ENCODE results near the gene DMD.

DMD gene

DNA sequence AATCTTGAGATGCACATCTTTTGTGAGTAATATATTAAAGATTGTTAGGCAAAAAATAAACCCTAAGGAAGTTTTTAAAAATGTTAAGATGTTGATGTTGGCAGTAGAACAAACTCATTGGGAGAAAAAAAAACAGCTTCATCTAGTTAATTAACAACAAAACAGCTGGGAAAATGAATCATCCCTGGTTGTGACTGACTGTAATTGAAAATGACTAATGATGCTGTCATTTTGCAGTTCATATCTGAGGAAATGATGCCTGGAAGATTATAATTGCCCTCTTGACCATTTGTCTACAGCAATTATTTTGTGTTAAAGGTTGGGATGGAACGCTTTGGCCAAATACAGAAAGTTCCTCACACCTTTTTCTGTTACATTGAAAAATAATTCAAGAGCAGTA, 1379.1 kb downstream of the DMD start:
- no peak for DNase-seq

DNA sequence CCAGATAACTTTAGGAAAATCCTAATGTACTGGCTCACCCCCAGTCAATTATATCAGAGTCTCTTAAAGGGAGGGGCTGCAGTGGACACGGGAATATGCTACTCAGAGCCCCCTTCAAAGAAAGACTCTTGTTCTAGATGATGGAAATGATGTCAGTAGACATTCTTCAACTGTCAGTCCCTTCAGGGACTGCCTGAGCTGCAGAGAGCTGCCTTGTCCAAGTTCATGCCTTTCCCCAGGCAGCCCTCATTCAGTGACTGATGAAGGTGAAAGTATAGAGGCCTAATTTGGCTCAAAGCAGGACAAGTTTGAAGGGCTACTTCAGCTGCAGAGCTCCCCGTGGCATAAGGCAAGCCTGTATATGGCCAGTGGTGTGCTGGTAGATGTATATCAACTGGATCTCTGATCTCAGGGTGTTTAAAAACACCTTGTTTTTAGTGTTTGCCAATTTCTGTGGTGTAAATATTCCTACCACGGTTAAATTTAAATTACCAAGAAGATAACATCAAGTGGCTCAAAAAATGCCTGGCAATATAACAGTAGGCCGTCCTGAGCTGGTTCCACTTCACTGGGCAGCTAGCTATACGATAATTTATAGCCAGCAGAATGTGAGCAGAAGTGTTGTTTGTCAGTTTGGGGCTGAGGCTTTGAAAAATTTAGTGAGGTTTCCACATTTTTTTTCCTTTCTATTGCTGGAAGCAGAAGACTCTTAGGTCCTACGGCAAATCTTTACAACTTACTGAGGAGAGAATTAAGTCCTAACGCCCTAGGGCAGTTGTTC, 1390.7 kb downstream of the DMD start:
- DNase-seq: no peak

DNA sequence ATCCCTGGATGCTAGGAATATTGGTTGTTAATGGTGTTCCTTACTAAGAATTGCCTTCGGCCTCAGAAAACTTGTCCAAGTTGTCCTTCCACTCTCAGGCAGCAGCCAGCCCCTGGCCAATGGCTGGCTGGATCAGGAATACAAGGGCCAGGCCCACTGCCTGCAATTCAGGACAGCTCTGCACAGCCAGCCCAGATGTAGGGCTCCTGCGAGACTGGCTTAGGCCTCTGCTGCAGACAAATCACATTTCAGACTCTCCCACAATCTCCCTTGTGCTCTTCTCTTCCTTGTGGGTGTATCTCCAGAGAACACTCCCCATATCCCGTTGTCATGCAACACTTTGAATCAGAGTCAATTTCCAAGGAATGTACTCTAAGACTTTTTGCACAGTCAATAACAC, 1391.9 kb downstream of the DMD start:
- no peak for DNase-seq

DNA sequence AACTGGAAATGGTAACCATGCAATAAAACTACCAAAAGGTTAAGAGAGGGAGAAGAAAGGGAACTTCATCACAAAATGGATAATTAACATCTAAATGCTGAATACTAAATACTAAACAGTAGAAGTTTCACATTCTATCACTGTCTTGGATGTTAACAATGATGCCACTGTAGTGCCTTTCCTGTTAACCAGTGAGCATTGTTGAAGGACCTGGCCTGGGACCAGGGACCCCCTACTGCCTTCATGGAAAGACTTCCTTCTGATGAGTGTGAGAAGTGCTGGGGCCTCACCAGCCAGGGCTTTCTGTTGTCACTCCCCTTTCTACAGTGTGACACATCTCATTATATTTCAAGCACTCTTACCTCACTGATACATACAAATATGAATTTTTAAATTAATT, 1400.2 kb downstream of the DMD start:
- DNase-seq: no peak

DNA sequence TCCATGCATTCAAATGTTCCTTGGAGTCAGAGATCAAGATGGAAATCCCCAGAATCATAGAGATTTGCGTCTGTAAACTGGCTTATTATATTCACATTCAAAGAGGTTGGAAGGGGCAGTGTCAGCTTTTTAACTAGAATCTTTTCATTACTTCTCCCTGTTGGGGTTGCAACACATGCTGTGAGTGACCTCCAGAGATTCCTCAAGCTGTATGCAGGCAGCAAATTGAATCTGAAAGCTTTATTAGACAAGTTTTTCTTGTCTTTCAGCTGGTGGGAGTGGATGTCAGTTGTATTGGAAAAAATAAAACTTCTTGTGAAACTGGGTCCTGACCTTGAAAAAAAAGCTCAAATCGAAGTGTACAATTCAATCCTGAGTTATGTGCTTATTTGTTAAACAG, 1403.0 kb downstream of the DMD start:
- no peak for DNase-seq

DNA sequence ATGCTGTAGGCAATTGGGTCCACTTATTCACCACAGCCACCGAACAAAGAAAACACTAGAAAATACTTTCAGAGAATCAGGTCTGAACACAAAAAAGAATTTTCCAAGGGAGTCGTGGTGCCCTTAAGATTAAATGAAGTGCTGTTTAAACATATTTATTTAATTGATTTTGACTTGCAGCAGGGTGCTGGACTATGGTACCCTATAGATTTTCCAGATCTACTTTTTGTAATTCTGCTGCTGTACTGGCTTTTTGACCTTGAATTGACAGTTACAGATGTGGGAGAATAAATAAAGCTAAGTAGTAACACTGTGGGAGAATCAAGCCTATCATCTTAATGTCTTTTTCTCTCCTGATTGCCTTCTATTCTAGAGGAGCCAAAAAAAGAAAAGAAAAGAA, 1404.2 kb downstream of the DMD start:
- no peak for DNase-seq

DNA sequence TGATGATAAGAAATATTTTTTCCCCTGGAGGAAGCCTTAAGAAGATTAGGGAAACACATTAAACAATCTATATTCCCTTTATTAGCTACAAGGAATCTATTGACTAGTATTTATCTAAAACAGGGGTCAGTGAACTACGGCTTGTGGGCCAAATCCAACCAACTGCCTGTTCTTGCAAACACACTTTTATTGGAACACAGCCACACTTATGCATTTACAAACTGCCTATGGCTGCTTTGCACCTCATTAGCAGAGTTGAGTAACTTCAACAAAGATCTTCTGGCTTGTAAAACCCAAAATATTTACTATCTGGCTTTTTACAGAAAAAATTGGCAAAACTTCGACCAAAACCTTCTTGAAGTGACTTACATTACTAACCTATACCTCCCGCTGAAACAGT, 1405.6 kb downstream of the DMD start:
- no peak for DNase-seq

DNA sequence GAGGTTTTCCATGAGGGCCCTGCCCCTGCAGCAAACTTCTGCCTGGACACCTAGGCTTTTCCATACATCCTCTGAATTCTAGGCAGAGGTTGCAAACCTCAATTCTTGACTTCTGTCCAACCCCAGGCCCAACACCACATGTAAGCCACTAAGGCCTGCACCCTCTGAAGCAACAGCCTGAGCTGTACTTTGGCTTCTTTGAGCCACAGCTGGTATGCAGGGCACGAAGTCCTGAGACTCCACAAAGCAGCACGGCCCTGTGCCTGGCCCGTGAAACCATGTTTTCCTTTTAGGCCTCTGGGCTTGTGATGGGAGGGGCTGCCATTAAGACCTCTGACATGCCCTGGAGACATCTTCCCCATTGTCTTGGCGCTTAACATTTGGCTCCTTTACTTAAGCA, 1411.1 kb downstream of the DMD start:
- no peak for DNase-seq

DNA sequence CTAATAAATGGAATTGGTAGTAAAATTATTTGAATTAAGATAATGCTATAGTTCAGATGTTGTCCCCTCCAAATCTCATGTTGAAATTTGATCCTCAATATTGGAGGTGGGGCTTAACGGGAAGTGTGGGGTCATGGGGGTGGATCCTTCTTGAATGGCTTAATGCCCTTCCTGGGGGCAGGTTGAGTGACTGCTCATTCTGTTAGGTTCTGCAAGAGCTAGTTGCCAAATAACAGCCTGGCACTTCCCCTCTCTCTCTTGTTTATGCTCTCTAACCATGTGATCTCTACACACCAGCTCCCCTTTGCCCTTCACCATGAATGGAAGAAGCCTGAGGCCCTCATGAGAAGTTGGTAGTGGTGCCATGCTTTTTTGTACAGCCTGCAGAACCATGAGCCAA, 1414.7 kb downstream of the DMD start:
- no peak for DNase-seq

DNA sequence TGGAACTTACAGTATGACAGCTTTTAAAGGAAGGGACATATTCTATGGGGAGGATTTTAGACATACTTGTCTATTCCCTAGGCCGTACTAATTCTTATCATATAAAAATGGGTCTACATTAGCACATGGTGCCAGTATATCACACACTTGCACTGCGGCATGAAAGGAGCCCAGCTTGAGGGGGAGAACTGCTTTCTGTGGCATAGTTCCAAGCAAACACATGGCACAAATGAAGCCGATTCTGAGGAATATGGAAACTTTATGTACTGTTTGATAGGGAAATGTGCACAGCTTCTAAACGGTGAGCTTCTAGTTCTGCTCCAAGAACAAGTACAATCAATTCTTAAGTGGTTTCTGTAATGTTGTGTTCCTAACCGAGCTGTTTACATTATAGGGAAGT, 1463.9 kb downstream of the DMD start:
- no peak for DNase-seq

DNA sequence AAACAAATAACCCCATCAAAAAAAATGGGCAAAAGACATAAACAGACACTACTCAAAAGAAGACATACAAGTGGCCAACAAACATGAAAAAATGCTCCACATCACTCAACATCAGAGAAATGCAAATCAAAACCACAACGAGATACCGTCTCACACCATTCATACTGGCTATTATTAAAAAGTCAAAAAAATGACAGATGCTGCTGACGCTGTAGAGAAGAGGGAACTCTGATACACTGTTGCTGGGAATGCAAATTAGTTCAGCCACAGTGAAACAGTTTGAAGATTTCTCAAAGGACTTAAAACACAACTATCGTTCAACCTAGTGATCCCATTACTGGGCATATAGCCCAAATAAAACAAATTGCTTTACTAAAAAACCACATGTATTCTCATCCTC, 1468.3 kb downstream of the DMD start:
- DNase-seq: no peak

DNA sequence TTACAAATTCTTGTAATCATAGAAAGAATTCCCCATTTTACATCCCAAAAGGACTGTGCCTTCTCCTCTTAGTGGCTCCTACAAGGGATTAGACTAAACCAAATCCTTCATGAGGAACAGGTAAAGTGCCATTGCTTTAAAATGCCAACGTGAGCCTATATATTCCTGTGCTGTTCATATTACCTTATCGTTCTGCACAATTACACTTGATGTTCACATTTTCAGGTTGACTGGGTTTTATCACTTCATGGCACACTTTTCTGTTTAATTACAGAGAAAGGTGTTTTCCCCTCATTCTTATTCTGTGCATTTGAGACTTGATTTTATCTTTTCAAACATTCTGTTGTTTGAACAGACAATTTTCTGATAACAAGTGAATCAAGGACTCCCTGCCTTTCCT, 1493.9 kb downstream of the DMD start:
- DNase-seq: no peak

DNA sequence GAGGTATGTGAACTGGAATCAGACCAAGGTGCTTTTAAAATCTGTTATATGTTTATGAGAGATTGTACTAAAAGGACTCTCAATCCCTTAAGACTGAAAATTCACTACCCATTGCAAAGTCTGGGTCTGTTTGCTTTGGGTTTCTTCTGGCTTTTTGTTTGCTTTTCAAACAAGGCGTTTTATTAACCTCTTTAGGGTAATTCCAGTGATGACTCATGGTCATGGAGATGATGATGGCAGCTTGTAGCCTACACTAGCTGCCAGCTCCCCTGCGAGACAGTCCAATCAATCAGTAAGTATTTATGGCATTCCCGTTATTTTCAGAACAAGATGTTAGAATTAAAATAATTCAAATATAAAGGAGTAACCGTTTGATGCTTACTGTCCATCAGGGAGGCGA, 1495.7 kb downstream of the DMD start:
- DNase-seq: no peak

DNA sequence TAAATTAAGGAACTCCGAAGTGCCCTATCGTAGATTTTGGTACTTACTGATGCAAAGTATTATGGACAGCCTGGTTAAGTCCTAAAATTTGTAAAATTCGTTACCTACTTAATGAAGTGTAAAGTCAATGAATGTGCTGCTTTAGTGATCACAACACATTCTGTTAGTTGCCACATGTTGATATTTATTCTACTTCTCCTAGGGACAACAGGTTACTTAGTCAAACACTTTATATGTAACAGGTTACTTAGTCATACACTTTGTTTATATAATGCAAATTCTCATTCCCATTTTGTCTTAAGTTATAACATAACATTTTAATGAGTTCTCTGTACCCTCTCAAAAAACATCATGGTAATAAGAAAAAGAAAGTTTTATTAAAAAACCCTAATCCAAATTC, 1496.6 kb downstream of the DMD start:
- DNase-seq: no peak

DNA sequence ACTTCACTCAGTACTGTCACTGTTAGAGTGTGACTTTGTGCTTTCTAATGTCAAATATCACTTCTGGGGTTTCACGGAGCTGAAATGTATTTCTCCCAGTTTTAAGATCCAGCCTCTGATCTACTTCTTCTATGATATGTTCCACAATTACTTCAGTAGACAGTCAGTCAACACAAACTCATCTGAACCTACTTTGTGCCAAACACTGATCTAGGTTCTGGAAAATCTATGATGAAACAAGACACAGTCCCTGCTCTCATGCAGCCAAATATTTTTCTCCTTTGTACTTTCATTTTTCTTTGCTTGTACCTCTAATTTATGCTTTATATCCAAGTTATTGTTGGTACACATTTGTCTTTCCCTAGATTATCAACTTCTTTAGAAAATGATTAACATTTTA, 1498.2 kb downstream of the DMD start:
- no peak for DNase-seq

DNA sequence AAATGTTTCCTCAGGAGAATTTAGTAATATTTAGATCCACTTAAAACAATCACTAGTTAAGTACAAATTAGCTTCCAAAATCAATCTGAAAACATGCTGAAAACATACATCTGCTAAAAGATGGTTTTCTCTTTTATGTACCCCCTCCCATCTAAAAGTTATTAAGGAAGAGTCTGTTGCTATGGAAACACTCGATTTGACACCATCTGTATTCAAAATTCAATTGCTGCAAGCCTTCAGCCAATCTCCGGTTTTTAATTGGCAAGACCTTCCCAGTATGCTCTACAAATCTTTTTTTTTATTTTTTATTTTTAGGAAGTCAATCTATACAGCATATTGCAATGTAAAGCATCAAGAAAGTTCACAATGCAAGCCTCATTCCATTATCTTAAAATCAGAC, 1500.2 kb downstream of the DMD start:
- DNase-seq: no peak

DNA sequence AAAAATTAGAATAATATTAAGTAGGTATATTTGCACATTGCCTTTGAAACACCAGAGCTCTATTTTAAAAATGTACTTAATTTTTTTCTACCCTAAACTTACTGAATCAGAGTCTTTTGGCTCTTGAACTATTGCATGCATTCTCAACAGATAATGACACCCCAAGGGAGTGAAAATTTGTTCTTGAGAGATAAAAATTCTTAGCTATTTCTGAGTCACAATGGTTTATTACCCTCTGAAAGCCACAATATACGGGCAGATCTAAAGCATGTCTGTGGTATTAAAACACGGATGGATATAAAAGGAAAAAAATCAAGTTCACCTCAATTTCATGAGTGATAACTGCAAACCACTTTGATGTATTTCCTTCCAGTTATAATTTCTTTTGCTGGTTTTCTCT, 1503.2 kb downstream of the DMD start:
- DNase-seq: no peak

DNA sequence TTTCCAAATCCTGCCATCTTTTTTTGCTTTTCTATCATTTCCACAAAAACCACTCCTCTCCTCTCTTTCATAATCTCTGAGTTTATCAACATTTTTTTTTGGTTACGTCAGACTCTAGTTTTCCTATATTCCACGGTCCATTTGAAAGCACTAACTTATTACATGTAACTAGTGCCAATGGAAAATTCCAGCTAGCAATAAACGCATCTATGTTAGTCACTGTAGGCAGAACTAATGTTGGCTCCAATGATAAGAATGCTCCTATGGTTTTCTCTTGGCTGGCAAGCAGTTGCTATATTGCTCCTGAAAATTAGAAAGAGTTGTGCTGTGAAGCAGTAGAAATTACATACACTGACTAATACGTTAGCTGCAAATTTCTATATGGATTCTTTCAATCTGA, 1504.9 kb downstream of the DMD start:
- DNase-seq: no peak

DNA sequence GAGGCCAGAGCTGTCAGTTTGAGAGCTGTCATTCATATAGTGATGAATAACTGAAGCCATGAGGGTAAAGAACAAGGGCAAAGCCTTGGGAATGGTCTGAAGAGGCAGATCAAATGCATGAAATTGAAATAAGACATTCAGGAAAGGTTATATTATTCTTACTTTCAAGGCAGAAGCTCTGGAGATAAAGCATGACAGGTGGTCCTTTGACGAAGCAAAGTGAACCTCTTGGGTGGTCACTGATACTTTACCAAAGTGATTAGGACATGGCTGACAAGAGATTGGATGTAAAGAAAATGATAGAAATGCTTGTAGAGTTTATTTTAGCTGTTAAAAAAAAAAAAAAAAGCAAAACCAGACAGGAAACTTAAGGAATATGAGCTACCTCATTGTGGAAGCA, 1505.5 kb downstream of the DMD start:
- DNase-seq: no peak

DNA sequence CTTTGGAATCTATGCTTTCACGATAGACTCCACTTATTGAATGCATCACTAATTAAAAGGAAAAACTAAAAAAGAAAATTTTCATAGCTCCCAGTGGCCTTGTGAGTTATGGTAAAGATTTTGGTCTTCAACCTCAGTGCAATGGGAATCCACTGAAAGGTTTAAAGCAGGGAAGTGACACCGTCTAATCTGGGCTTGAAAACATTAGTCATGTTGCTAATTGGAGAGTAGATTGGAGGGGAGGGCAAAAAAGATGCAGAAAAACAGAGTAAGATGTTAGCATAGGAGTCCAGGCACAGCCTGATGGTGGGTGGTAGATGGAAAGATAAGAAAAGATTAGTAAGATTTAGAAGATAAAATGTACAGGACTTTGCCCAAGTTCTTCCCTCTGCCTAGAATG, 1506.4 kb downstream of the DMD start:
- no peak for DNase-seq

DNA sequence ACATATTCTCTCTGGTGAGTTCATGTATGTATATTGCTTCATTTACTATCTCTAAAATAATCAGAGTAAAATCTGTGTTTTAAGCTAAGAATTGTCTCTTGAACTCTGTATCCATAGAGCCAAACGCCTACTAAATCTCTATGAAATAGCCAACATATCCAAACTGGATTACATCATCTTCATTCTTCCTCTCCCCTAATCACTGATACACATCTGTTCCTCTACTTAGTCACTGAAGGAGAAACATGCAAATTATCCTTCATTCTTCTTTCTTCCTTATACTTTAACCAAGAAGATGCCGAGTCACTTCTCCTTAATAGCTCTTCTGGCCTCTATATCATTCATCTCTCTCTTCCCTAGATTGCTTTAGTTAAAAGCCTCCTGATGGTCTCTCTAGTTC, 1509.1 kb downstream of the DMD start:
- no peak for DNase-seq

DNA sequence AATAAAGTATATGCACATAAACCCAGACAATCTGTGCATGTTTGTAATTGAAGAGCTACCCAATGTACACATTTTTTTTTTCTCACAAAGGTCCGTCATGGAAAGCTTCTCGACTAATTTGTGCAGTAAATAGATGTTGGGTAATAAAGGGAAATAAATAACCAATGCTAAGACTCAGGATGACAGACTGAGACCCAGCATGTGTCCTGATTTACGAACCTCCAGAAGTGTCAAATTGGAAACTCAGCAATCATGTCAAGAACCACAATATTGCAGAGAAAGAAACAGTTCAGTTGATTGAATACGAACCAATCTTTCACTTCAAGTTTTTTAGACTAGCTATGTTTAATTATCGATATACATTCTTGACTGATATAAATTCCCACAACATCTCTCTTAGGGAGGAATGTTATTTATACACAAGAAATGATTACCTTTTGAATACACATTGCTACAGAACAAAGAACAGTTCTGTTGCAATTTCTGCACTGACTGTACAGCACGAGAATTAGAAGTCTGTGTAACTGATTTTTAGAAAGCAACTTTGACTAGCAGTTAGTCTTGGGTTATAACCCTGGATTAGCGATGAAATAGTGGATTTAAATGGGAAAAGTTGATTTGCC, 1513.9 kb downstream of the DMD start:
- no peak for DNase-seq

DNA sequence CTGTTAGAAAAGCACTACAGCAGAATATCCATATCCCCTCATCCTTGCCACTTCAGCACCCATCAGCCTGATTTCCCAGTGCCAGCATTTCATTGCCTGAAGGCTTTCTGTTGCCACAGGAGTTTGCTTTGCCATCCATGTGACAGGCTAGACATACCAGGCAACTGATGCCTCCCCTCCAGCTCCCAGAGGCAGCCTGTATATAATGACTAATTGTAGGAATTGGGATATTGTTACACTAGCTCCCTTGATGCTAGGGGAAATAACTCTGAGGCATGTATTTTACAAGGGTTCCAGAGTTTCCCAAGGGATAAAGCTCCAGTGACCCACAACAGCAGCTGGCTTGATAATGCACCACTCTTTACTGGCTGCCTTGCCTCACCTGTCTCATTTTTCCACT, 1531.5 kb downstream of the DMD start:
- no peak for DNase-seq

DNA sequence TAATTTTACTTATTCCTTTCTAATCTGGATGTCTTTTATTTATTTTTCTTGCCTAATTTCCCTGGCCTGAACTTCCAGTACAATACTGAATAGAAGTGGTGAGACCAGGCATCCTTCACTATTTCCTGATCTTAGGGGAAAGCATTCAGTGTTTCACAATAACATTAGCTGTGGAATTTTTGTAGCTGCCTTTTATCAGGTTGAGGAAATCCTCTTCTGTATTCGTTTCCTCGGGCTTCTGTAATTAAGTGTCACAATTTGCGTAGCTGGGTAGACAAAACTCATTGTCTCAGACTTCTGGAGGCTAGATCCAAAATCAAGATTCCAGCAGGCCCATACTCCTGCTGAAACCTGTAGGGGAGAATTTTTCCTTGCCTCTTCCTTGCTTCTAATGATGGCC, 1541.1 kb downstream of the DMD start:
- DNase-seq: no peak

DNA sequence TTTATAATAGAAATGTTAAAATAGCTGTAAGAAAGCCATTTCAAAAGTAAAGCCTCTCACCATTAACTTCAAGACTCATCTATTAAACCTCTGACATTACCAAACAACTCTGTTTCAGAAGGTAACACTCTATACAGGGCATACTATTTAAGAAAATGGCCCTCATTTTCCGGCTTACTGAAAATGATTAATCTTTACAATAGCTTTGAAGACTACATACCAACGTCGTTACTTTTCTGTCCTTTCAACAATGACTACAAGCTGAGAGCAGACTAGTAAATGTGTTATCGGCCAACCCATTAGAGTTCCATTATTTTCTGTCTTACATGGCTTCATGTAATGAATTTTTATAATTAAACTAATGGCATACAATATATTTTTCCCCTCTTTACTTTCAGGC, 1545.9 kb downstream of the DMD start:
- DNase-seq: no peak
